ENCODE data around the gene LENG9. TPM values are rescaled to one million over a fixed set of nuclear protein-coding genes. Genes with fewer than 3 reads are reported as not detected.

LENG9 gene
- total RNA-seq, 2 experiments from 2014 or later: 4.3 to 5.5 TPM

DNA sequence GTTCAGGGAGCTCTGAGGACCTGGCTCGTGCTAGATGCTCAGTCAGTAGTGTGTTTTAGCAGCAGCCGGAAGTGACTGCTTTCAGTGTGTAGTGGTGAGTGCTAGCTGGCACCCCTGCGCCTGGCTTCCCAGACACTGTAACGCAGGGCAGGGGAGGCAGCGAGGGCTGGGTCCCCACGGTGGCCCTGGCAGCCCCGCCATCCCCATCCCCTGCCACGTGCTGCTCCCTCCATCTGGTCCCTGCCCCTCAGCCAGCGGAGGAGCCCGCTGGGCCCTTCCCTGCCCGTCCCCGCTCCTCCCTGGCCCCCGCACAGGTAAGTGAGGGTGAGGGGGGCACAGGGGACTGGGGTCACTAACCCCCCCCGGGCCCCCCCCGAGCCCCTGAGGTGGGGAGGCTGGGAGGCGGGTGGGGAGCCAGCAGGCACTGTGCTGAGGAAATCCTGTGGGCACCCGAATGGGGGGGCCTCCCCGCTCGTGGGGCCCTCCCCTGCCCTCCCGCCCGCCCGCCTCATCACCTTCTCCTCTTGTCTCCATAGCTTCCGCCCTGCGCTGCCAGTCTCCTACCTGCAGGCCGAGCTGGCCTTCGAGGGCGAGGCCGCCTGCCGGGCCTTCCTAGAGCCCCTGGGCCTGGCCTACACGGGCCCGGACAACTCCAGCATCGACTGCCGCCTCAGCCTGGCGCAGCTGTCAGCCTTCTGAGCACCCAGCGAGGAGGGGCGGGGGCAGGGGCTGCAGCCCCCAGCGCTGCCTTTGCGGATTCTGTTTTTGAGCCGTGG, 3.2 kb downstream of the LENG9 start:
- POLR2A ChIA-PET: interaction anchor here (1.2 to 3.3 kb wide), 3 partner anchors 10 to 11 kb away, joined by 4 to 38 read pairs (median 35); partner anchors contain the start of gene LENG8
- Mint-ChIP-seq H3K36me3 (ENCODE audit: low read depth) (peaks cover 44% of the 10 kb centered on the region), H3K27ac (no peak overlapping the region), H3K4me3 (no peak overlapping the region), H3K9me3 (no peaks in the 10 kb centered on the region), H3K4me1 (ENCODE audit: low read depth) (peaks cover 28% of the 10 kb centered on the region), H3K27me3 (no peaks in the 10 kb centered on the region)
- ATAC-seq (no peak), DNase-seq (no peak)
- TF ChIP-seq, protein P1, sequence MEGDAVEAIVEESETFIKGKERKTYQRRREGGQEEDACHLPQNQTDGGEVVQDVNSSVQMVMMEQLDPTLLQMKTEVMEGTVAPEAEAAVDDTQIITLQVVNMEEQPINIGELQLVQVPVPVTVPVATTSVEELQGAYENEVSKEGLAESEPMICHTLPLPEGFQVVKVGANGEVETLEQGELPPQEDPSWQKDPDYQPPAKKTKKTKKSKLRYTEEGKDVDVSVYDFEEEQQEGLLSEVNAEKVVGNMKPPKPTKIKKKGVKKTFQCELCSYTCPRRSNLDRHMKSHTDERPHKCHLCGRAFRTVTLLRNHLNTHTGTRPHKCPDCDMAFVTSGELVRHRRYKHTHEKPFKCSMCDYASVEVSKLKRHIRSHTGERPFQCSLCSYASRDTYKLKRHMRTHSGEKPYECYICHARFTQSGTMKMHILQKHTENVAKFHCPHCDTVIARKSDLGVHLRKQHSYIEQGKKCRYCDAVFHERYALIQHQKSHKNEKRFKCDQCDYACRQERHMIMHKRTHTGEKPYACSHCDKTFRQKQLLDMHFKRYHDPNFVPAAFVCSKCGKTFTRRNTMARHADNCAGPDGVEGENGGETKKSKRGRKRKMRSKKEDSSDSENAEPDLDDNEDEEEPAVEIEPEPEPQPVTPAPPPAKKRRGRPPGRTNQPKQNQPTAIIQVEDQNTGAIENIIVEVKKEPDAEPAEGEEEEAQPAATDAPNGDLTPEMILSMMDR (IDR thresholded peaks at IDR 0.05): no peak
- intact Hi-C loops (cut with micrococcal nuclease): no loop called here
- CTCF ChIA-PET: no interaction called here

- intact Hi-C loops (cut with micrococcal nuclease): no loop called here
- ATAC-seq (no peak), DNase-seq (no peak)
- ChIA-PET CTCF (no interaction called here), POLR2A (interaction anchor here (1.2 to 2.8 kb wide), 2 partner anchors 10 to 11 kb away, joined by 4 to 35 read pairs; partner anchors contain the start of gene LENG8)
- H3K27me3 Mint-ChIP-seq: no peaks in the 10 kb centered on the region
- H3K4me3 Mint-ChIP-seq: no peak overlapping the region
- H3K4me1 Mint-ChIP-seq (ENCODE audit: low read depth): peaks cover 27% of the 10 kb centered on the region
- H3K36me3 Mint-ChIP-seq (ENCODE audit: low read depth): peaks cover 51% of the 10 kb centered on the region
- TF ChIP-seq, protein P1 (IDR thresholded peaks at IDR 0.05): no peak
- peak overlapping the region; percentile 53 for H3K27ac Mint-ChIP-seq
- no peaks in the 10 kb centered on the region for H3K9me3 Mint-ChIP-seq
Observed at GRCh38 chr19:54459282-54460229, 4.0 kb downstream of the LENG9 start.

- H3K27me3 Mint-ChIP-seq: no peaks in the 10 kb centered on the region
- TF ChIP-seq, protein P1 (IDR thresholded peaks at IDR 0.05): no peak
- intact Hi-C loops (cut with micrococcal nuclease): no loop called here
- no peak overlapping the region for H3K4me3 Mint-ChIP-seq
- ATAC-seq (no peak), DNase-seq (no peak)
- H3K9me3 Mint-ChIP-seq: no peaks in the 10 kb centered on the region
- peaks cover 22% of the 10 kb centered on the region for H3K4me1 Mint-ChIP-seq (ENCODE audit: low read depth)
- CTCF ChIA-PET: no interaction called here
- peak overlapping the region; percentile 53 for H3K27ac Mint-ChIP-seq
- POLR2A ChIA-PET: interaction anchor here (0.6 to 2.8 kb wide), 2 partner anchors 9 to 288 kb away, joined by 3 to 35 read pairs; partner anchors contain the start of gene LENG8
- H3K36me3 Mint-ChIP-seq (ENCODE audit: low read depth): peaks cover 56% of the 10 kb centered on the region
Observed at GRCh38 chr19:54458648-54459281, 4.8 kb downstream of the LENG9 start.

- H3K4me1 Mint-ChIP-seq (ENCODE audit: low read depth): peaks cover 23% of the 10 kb centered on the region
- H3K27ac Mint-ChIP-seq: no peak overlapping the region
- intact Hi-C loops (cut with micrococcal nuclease): no loop called here
- no peak for ATAC-seq
- no peaks in the 10 kb centered on the region for H3K9me3 Mint-ChIP-seq
- H3K36me3 Mint-ChIP-seq (ENCODE audit: low read depth): peaks cover 62% of the 10 kb centered on the region
- DNase-seq: no peak
- H3K4me3 Mint-ChIP-seq: no peak overlapping the region
- POLR2A ChIA-PET: interaction anchor here (0.6 to 2.8 kb wide), 2 partner anchors 9 to 288 kb away, joined by 3 to 35 read pairs; partner anchors contain the start of gene LENG8
- H3K27me3 Mint-ChIP-seq: no peaks in the 10 kb centered on the region
- TF ChIP-seq, protein P1 (IDR thresholded peaks at IDR 0.05): no peak
- CTCF ChIA-PET: no interaction called here
Observed at GRCh38 chr19:54457773-54458647, 5.6 kb downstream of the LENG9 start.

All from activated CD8-positive, alpha-beta T cell treated with anti-CD3 and anti-CD28 coated beads for 36 hours (primary cell).